Endodermal cell (in vitro differentiated cells): ENCODE measurements around the gene S100PBP. TPM values are rescaled to one million over a fixed set of nuclear protein-coding genes. Genes with fewer than 3 reads are reported as not detected.

Experiments used
- DNase-seq: peaks from one replicate; pipeline ENCODE4 v3.0.0-alpha.2; 2017
- H3K27ac ChIP-seq: 2 replicates; pipeline ENCODE4 v1.5.1; 2013; ENCODE audit warnings: mild to moderate bottlenecking, low read depth, low read length, moderate library complexity
- H3K27me3 ChIP-seq: 2 replicates; pipeline ENCODE4 v1.6.1; 2013; ENCODE audit warnings: mild to moderate bottlenecking, low read length, moderate library complexity; ENCODE audit not compliant: insufficient read depth, control insufficient read depth, poor library complexity, severe bottlenecking
- H3K36me3 ChIP-seq: 2 replicates; pipeline ENCODE4 v1.7.0; 2013; ENCODE audit warnings: mild to moderate bottlenecking, low read length, moderate library complexity; ENCODE audit not compliant: control insufficient read depth, insufficient read depth
- H3K4me1 ChIP-seq: one replicate; pipeline ENCODE4 v1.7.0; 2013; ENCODE audit warnings: low read length; ENCODE audit not compliant: control insufficient read depth, insufficient read depth
- H3K4me3 ChIP-seq: 2 replicates; pipeline ENCODE4 v1.5.1; 2013; ENCODE audit warnings: mild to moderate bottlenecking, low read length, moderate library complexity
- H3K9ac ChIP-seq: 2 replicates; pipeline ENCODE4 v1.6.1; 2013; ENCODE audit warnings: mild to moderate bottlenecking, low read length, moderate library complexity; ENCODE audit not compliant: poor library complexity, severe bottlenecking; ENCODE audit errors: extremely low read depth
- H3K9me3 ChIP-seq: 2 replicates; pipeline ENCODE4 v1.6.1; 2013; ENCODE audit warnings: mild to moderate bottlenecking, low read length, moderate library complexity; ENCODE audit not compliant: control insufficient read depth
- H3K27ac Mint-ChIP-seq: 2 replicates; pipeline ENCODE4 v1.8.0; 2020; ENCODE audit warnings: mixed read lengths
- H3K27me3 Mint-ChIP-seq: 2 replicates; pipeline ENCODE4 v1.8.0; 2021; ENCODE audit warnings: mild to moderate bottlenecking, mixed read lengths; ENCODE audit not compliant: insufficient read depth
- H3K36me3 Mint-ChIP-seq: 2 replicates; pipeline ENCODE4 v1.8.0; 2020; ENCODE audit warnings: low read depth, mixed read lengths
- H3K4me1 Mint-ChIP-seq: 2 replicates; pipeline ENCODE4 v1.8.0; 2020; ENCODE audit warnings: mixed read lengths
- H3K4me3 Mint-ChIP-seq: 2 replicates; pipeline ENCODE4 v1.8.0; 2020; ENCODE audit warnings: mild to moderate bottlenecking, moderate library complexity, mixed read lengths
- H3K9me3 Mint-ChIP-seq: 2 replicates; pipeline ENCODE4 v1.8.0; 2020; ENCODE audit warnings: mild to moderate bottlenecking, mixed read lengths
- CTCF ChIP-seq: fragments of 200-600 bp; sonication (generic); conservative IDR thresholded peaks from 2 replicates; pipeline ENCODE4 v1.5.0; 2021; ENCODE audit warnings: antibody characterized with exemption, mild to moderate bottlenecking
- WGBS, 2 experiments: methylation state at CpG; one replicate each; pipeline versions ENCODE4 v1.1.5 to v1.1.7; 2013; ENCODE audit warnings: missing lambda C conversion rate in 2 of 2, mixed read lengths in 1 of 2; ENCODE audit not compliant: insufficient coverage in 1 of 2, insufficient read length in 1 of 2; 5-methylcytosine and 5-hydroxymethylcytosine counted together
- total RNA-seq, 2 donors: library from RNA; stranded (reverse); fragmentation: NEBNext Ultra II Directional in 1 of 2; extraction: Animal tissue kit (Norgen Biotek cat#: 25700) in 1 of 2; gene quantifications; 2 replicates in 1 of 2; 3 replicates in 1 of 2; pipeline ENCODE4 v1.2.1, GENCODE V29; 2021

The S100PBP gene
- total RNA-seq, 2 donors from 2014 or later: 91.4 to 112 TPM

- H3K4me3 Mint-ChIP-seq: no peak overlapping the region
- no peak overlapping the region for H3K27ac Mint-ChIP-seq
- no peak for DNase-seq
- Histone ChIP-seq H3K4me3 (no peak overlapping the region), H3K27ac (no peak overlapping the region), H3K9ac (no peak overlapping the region), H3K36me3 (peaks cover 7% of the 10 kb centered on the region), H3K4me1 (peaks cover 6% of the 10 kb centered on the region), H3K27me3 (peaks cover 30% of the 10 kb centered on the region), H3K9me3 (no peaks in the 10 kb centered on the region)
- H3K27me3 Mint-ChIP-seq: peaks cover 40% of the 10 kb centered on the region
- H3K36me3 Mint-ChIP-seq: peaks cover 14% of the 10 kb centered on the region
- WGBS, 2 experiments: 94% methylated on average over 3 to 5 of the region's 5 CpGs
- no peaks in the 10 kb centered on the region for H3K9me3 Mint-ChIP-seq
- TF ChIP-seq CTCF: no peak
- H3K4me1 Mint-ChIP-seq: peaks cover 21% of the 10 kb centered on the region
Measured at GRCh38 chr1:32867151-32867550, 49.7 kb downstream of the S100PBP start.

GRCh38 chr1:32867671-32868070 is 50.2 kb downstream of the S100PBP start:
- Mint-ChIP-seq H3K4me3 (no peak overlapping the region), H3K4me1 (peaks cover 21% of the 10 kb centered on the region), H3K36me3 (peaks cover 9% of the 10 kb centered on the region), H3K27me3 (peaks cover 42% of the 10 kb centered on the region), H3K27ac (no peak overlapping the region), H3K9me3 (no peaks in the 10 kb centered on the region)
- peaks cover 30% of the 10 kb centered on the region for H3K27me3 ChIP-seq
- WGBS, 2 experiments: 92 to 100% methylated on average over 7 of the region's 7 CpGs
- no peak for TF ChIP-seq CTCF
- no peaks in the 10 kb centered on the region for H3K9me3 ChIP-seq
- peaks cover 6% of the 10 kb centered on the region for H3K4me1 ChIP-seq
- H3K27ac ChIP-seq: no peak overlapping the region
- H3K36me3 ChIP-seq: peaks cover 7% of the 10 kb centered on the region
- H3K9ac ChIP-seq: no peak overlapping the region
- no peak overlapping the region for H3K4me3 ChIP-seq
- no peak for DNase-seq

- no peak for TF ChIP-seq CTCF
- H3K9me3 ChIP-seq: no peaks in the 10 kb centered on the region
- WGBS, 2 experiments: 92 to 96% methylated on average over 7 to 13 of the region's 13 CpGs
- no peak overlapping the region for H3K9ac ChIP-seq
- no peak overlapping the region for H3K27ac Mint-ChIP-seq
- H3K27me3 ChIP-seq: peaks cover 30% of the 10 kb centered on the region
- H3K9me3 Mint-ChIP-seq: no peaks in the 10 kb centered on the region
- H3K27me3 Mint-ChIP-seq: peaks cover 45% of the 10 kb centered on the region
- H3K4me1 ChIP-seq: peaks cover 6% of the 10 kb centered on the region
- no peak overlapping the region for H3K4me3 ChIP-seq
- no peak overlapping the region for H3K4me3 Mint-ChIP-seq
- no peak overlapping the region for H3K27ac ChIP-seq
- no peak for DNase-seq
- peaks cover 4% of the 10 kb centered on the region for H3K36me3 ChIP-seq
- H3K36me3 Mint-ChIP-seq: peaks cover 5% of the 10 kb centered on the region
- peaks cover 21% of the 10 kb centered on the region for H3K4me1 Mint-ChIP-seq
Measured at GRCh38 chr1:32868085-32868484, 50.6 kb downstream of the S100PBP start.
